ENCODE data around the gene FKRP.

FKRP gene

GRCh38 chr19:46719629-46720502 lies 26.0 kb upstream of the FKRP start:
- no peak for DNase-seq (ENCODE audit: low spot score)

DNA sequence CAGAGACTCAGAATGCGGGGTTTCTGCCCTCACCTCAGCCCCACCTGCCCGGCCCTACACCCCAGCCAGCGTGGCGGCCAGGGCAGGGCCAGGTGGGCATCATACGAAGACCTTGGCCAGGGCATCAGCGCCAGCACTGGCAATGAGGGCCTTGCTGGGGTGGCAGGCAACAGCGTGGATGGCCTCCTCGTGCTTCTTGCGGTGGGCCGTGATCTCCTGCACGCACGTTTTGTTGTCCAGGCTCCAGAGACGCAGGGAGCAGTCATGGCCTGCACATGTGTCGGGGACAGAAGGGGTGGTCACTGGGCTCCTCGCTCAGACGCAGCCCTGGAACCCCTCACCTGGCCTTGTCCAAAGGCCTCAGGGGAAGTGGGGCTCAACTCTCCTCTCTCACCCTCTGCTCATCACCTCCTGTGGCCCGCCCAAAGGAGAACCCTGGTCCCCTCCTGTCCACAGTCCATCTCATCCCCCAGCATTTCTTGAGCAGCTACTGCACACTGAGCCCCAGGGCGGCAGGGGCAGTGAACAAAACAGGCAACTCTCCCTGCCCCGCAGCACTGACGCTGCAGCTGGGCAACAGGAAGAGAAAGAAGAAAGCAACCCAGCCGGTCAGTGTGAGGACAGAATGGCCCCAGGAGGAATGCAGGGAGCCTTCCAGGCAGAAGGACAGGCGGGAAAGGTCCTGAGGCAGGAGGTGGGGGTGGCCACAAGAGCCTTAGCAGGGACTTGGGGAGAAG lies 25.2 kb upstream of the FKRP start:
- no peak for DNase-seq (ENCODE audit: low spot score)

DNA sequence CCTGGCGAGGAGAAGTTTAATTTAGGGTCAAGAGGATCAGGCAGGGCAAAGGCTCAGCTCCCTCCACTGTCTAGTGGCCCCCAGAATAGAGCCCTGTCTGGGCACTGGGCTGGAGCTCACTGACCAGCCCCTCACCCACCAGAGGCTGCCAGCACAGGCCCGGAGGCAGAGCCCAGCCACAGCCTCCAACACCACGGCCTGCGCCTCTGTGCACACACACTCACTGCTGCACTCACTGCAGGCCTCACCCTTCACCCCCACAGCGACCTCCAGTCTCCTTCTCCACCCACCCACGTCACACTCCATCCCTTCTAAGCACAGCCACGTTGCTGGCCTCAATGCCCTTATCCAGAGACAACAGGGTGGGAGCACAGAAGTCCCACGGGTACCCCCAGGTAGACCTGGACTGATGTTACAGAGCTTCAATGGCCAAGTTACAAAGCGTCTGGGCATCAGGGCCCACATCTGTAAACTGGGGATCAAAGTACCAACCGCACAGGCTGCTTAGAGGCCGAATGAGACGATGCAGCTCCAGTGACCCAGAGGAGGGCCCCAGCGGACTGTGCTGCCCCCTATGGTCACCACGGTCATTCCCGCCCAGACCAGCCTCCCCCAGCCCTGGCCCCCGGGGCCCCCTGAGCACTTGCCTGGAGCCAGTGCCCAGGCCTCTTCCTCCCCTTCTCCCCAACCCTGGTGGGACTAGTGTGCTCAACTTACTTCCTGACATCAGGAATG lies 24.4 kb upstream of the FKRP start:
- no peak for DNase-seq (ENCODE audit: low spot score)

DNA sequence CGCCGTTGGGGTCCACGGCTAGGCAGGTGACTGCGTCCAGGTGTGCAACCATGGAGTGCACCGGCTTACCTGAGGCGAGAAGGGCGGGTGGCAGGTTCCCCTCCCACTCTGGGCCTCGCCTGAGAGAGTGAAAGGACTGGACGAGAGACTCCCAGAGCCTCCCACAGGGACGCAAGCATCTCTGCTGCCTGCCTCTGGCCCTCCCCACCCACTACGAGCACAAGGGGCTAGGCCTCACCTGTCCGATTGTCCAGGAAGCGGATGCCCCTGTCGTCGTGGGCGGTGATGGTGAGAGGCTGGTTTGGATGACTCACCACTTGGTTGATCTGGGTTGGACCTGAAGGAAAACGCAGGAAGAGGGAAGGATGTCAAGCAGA lies 23.9 kb upstream of the FKRP start:
- DNase-seq (ENCODE audit: low spot score), result no peak

GRCh38 chr19:46722421-46723022 lies 23.3 kb upstream of the FKRP start:
- DNase-seq (ENCODE audit: low spot score), result no peak

DNA sequence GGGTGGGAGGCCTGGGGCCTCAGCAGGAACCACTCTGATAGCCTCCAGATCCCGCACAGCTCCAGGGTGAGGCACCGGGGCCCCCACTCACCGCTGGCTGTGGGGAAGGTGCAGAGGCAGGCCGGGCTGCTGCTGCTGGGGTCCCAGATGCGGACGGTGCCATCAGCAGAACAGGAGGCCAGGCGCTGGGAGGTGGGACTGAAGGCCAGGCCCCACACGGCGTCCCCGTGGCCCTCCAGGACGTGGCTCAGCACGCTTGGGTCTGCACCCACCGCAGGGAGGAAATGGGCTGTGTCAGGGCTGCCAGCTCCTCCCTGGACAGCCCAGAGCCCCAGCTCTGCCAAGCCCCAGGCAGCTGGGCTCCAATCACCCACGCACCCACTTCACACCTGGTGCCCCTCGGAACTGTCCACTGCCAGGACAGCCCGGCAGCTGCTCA lies 22.8 kb upstream of the FKRP start:
- no peak for DNase-seq (ENCODE audit: low spot score)

GRCh38 chr19:46723471-46723870 lies 22.4 kb upstream of the FKRP start:
- DNase-seq (ENCODE audit: low spot score), result no peak

- no peak for DNase-seq (ENCODE audit: low spot score)
Measured at GRCh38 chr19:46724468-46724867, 21.4 kb upstream of the FKRP start.

GRCh38 chr19:46725036-46725820 lies 20.6 kb upstream of the FKRP start:
- DNase-seq (ENCODE audit: low spot score), result no peak

- no peak for DNase-seq (ENCODE audit: low spot score)
Measured at GRCh38 chr19:46725859-46726393, 19.9 kb upstream of the FKRP start.

DNA sequence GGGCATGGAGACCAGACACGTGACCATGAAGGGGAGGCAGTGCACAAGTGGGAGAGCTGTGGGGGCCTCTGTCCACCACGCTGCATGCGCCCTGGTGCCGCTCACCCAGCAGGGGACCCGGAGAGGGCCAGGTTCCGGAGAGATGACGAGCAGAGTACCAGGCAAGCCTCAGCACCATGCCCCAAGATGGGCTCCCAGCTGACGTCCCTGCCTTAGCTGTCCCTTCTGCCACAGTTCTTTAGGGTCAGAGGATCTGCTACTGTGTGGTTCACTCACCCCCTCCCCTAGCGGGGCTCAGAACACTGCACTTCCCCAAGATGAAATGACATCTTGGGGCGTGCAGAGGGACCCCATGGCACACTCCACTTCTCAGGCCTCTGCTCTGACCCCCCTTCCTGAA lies 19.3 kb upstream of the FKRP start:
- DNase-seq (ENCODE audit: low spot score), result no peak

GRCh38 chr19:46726971-46727501 lies 18.8 kb upstream of the FKRP start:
- no peak for DNase-seq (ENCODE audit: low spot score)

- no peak for DNase-seq (ENCODE audit: low spot score)
Measured at GRCh38 chr19:46727757-46728156, 18.1 kb upstream of the FKRP start.

DNA sequence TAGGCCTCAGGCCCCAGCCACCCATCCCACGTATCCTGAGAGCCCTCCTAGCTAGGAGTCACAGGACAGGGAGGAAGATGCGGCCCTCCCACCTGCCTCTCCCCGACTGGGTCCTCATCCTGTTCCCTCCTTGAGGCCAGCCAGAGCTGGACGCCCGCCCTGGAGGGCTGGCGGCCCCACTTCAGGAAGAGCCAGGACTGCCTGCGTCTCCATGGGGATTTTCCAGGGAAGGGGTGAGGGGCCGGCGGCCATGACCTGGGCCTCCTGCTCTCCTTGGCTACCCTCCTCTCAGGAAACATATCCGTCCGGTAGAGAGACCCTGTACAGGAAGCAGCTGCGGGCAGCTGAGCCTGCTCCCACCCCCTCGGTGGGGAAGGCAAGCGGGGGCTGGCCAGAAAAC lies 17.6 kb upstream of the FKRP start:
- DNase-seq (ENCODE audit: low spot score), result no peak

DNA sequence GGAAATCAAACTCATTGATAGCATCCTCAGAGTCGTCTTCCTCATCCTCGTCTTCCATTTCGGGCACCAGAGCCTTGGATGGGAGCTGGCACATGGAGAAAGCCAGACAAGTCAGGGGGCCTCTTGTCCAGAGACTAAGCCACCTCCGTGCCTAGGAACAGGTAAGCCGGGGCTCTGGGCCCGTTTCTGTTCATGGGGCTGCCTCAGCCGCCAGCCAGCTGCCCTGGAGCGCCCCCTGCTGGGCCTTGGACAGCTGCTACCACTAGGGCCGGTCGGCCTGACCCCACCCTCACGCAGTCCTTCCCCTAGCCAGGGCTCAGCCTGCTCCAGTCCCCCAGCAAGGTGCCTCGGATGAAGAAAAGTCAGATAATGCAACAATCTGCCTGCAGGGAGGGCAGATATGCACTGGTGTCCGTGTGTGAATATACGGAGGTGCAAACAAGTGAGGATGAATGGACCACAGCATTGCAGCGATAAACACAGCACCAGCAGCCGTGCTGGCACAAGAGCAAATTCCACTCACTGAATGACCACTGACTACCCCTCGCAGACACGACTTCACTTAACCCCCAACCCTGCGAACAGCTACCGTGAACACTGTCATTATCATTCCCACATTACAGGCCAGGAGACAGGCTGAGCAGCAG lies 17.0 kb upstream of the FKRP start:
- peak; percentile 89 for DNase-seq (ENCODE audit: low spot score)

- no peak for DNase-seq (ENCODE audit: low spot score)
Measured at GRCh38 chr19:46729696-46730095, 16.2 kb upstream of the FKRP start.

GRCh38 chr19:46730187-46730586 lies 15.7 kb upstream of the FKRP start:
- no peak for DNase-seq (ENCODE audit: low spot score)

- no peak for DNase-seq (ENCODE audit: low spot score)
Measured at GRCh38 chr19:46730595-46730994, 15.3 kb upstream of the FKRP start.

GRCh38 chr19:46731007-46731501 lies 14.8 kb upstream of the FKRP start:
- DNase-seq (ENCODE audit: low spot score), result peak; percentile 64

GRCh38 chr19:46731584-46731983 lies 14.3 kb upstream of the FKRP start:
- DNase-seq (ENCODE audit: low spot score), result no peak

Measured in GM03348 (cell line).